Measurements from ENCODE around the gene ATP11B. TPM values are rescaled to one million over a fixed set of nuclear protein-coding genes. Genes with fewer than 3 reads are reported as not detected.

The ATP11B gene
- total RNA-seq, 4 donors from 2014 or later: 117 to 219 (median 134) TPM

DNA sequence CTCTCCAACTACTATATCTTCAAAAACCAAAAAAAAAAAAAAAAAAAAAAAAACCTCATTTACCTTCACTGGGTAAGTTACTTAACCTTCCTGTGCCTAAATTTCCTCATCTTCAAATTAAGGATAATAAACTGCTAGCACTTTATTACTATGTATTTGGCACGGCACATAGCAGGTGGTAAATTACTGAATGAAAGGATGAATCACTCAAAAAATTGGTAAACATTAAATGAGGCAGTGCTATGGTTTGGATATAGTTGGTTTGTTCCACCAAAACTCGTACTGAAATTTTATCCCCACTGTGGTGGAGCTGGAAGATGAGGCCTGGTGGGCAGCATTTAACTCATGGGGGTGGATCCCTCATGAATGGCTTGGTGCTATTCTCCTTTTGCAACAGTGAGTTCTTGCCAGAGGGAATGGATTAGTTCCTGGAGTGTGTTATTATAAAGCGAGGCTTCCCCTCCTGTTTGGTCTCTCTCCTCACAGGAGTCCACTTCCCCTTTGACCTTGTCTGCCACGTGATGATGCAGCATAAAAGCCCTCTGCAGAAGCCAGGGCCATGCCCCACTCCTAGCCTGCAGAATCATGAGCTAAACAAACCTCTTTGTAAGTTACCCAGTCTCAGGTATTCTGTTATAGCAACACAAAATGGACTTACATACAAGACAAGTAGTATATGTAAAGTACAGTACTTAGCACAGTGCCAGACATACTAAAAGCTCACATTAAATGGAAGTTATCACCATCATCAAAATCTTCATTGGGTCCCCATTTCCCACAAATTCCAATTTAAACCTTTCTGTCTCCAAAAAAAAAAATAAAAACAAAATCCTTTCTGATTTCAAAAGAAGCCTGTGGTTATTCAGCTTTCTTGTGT is 166.4 kb downstream of the ATP11B start:
- peaks cover 7 to 31% (median 12%) of the 10 kb centered on the region in 4 donors for H3K4me1 ChIP-seq
- TF ChIP-seq POLR2A (IDR thresholded peaks at IDR 0.05) (no peak), EP300 (IDR thresholded peaks at IDR 0.05; ENCODE audit: low read depth) (no peak), POLR2AphosphoS5 (IDR thresholded peaks at IDR 0.05) (no peak)
- TF ChIP-seq, protein P1, sequence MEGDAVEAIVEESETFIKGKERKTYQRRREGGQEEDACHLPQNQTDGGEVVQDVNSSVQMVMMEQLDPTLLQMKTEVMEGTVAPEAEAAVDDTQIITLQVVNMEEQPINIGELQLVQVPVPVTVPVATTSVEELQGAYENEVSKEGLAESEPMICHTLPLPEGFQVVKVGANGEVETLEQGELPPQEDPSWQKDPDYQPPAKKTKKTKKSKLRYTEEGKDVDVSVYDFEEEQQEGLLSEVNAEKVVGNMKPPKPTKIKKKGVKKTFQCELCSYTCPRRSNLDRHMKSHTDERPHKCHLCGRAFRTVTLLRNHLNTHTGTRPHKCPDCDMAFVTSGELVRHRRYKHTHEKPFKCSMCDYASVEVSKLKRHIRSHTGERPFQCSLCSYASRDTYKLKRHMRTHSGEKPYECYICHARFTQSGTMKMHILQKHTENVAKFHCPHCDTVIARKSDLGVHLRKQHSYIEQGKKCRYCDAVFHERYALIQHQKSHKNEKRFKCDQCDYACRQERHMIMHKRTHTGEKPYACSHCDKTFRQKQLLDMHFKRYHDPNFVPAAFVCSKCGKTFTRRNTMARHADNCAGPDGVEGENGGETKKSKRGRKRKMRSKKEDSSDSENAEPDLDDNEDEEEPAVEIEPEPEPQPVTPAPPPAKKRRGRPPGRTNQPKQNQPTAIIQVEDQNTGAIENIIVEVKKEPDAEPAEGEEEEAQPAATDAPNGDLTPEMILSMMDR (IDR thresholded peaks at IDR 0.05): no peak
- H3K9me3 ChIP-seq: no peaks in the 10 kb centered on the region
- H3K27me3 ChIP-seq: no peaks in the 10 kb centered on the region
- no peak overlapping the region for H3K4me3 ChIP-seq
- intact Hi-C loops (cut with DNase I; ENCODE audit: low total_unique reads) (no loop called here), in situ Hi-C loops (cut with MboI; ENCODE audit: low pct_ligation_motif_present in 1 of 4, low pct_unique_long_range_greater_than_20kb in 1 of 4, low sequenced_read_pairs in 3 of 4) (no loop called here)
- peak overlapping the region in 3 of 4 donors; percentile 22 to 42 (median 35) for H3K27ac ChIP-seq
- peaks cover 0 to 12% (median 3%) of the 10 kb centered on the region in 4 donors for H3K36me3 ChIP-seq
- no peak for DNase-seq
- WGBS, 2 donors (ENCODE audit: low coverage in 1 of 2): 38 to 50% methylated on average over 1 to 4 of the region's 4 CpGs

DNA sequence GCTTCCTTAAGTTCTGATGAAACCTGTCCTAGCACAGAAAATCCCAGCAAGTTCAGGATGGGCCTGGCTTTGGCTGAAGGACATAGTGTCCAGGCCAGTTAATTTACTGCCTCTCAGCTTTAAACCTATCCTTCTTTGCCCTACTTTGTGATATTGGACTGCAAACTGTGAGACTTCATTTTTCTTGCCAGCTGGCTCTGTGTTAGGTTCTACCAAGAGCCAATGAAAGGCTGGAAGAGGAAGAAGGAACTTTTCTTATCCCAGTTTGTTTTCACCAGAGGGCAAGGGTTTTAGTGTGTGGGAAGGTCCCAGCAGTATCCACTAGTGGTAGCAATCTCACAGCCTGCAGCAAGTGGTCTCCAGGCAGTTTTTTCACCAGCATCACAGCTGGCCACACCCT is 168.9 kb downstream of the ATP11B start:
- Histone ChIP-seq H3K4me1 (peaks cover 7 to 41% (median 13%) of the 10 kb centered on the region in 4 donors), H3K9me3 (no peaks in the 10 kb centered on the region), H3K27ac (peak overlapping the region in 2 of 4 donors; percentile 3 to 29), H3K36me3 (peaks cover 0 to 6% (median 3%) of the 10 kb centered on the region in 4 donors), H3K4me3 (no peak overlapping the region), H3K27me3 (no peaks in the 10 kb centered on the region)
- no peak for DNase-seq
- intact Hi-C loops (cut with DNase I; ENCODE audit: low total_unique reads): no loop called here
- TF ChIP-seq, protein P1 (IDR thresholded peaks at IDR 0.05): no peak
- TF ChIP-seq POLR2AphosphoS5 (IDR thresholded peaks at IDR 0.05): peak in 2 of 3 donors; percentile 16 to 29
- in situ Hi-C loops (cut with MboI; ENCODE audit: low pct_ligation_motif_present in 1 of 4, low pct_unique_long_range_greater_than_20kb in 1 of 4, low sequenced_read_pairs in 3 of 4): no loop called here

- intact Hi-C loops (cut with DNase I; ENCODE audit: low total_unique reads): no loop called here
- Histone ChIP-seq H3K4me3 (no peak overlapping the region), H3K4me1 (peaks cover 14 to 51% (median 17%) of the 10 kb centered on the region in 4 donors), H3K9me3 (no peaks in the 10 kb centered on the region), H3K36me3 (peaks cover 0 to 6% (median 0%) of the 10 kb centered on the region in 4 donors), H3K27me3 (no peaks in the 10 kb centered on the region), H3K27ac (no peak overlapping the region)
- no peak for DNase-seq
- WGBS, 2 donors (ENCODE audit: low coverage in 1 of 2): 94 to 96% methylated on average over 1 of the region's 1 CpG
- TF ChIP-seq, protein P1 (IDR thresholded peaks at IDR 0.05): no peak
- in situ Hi-C loops (cut with MboI; ENCODE audit: low pct_ligation_motif_present in 1 of 4, low pct_unique_long_range_greater_than_20kb in 1 of 4, low sequenced_read_pairs in 3 of 4): no loop called here
Measured at GRCh38 chr3:182964179-182964578, 170.9 kb downstream of the ATP11B start.

- intact Hi-C loops (cut with DNase I; ENCODE audit: low total_unique reads): no loop called here
- H3K27me3 ChIP-seq: no peaks in the 10 kb centered on the region
- in situ Hi-C loops (cut with MboI; ENCODE audit: low pct_ligation_motif_present in 1 of 4, low pct_unique_long_range_greater_than_20kb in 1 of 4, low sequenced_read_pairs in 3 of 4): no loop called here
Measured at GRCh38 chr3:182965861-182966366, 172.6 kb downstream of the ATP11B start.

More at GRCh38 chr3:182965861-182966366, 172.6 kb downstream of the ATP11B start:
- Histone ChIP-seq H3K9me3 (no peaks in the 10 kb centered on the region), H3K4me1 (peaks cover 12 to 56% (median 15%) of the 10 kb centered on the region in 4 donors), H3K27ac (no peak overlapping the region), H3K4me3 (no peak overlapping the region), H3K36me3 (peaks cover 0 to 4% (median 0%) of the 10 kb centered on the region in 4 donors)
- TF ChIP-seq EP300 (IDR thresholded peaks at IDR 0.05; ENCODE audit: low read depth) (no peak), POLR2A (IDR thresholded peaks at IDR 0.05) (no peak), POLR2AphosphoS5 (IDR thresholded peaks at IDR 0.05) (no peak)
- TF ChIP-seq, protein P1 (IDR thresholded peaks at IDR 0.05): no peak
- DNase-seq: no peak
- WGBS, 2 donors (ENCODE audit: low coverage in 1 of 2): 80 to 88% methylated on average over 9 of the region's 9 CpGs

All from transverse colon (tissue), 4 donors.